Thyroid gland (tissue), 4 donors: Measurements from ENCODE around the gene OSGIN1. TPM values are rescaled to one million over a fixed set of nuclear protein-coding genes. Genes with fewer than 3 reads are reported as not detected.
A peak's percentile ranks its signal among the peaks of the same experiment; 100 is the strongest.

Source experiments
- DNase-seq, 2 donors: peaks; one replicate each; pipeline ENCODE4 v3.0.0-alpha.2; 2019
- H3K27ac ChIP-seq, 3 donors: fragments of 200-600 bp; sonication (generic); 1 replicate in 2 of 3; 2 replicates in 1 of 3; pipeline ENCODE4 v1.5.1; 2016 to 2019; ENCODE audit warnings: mild to moderate bottlenecking in 1 of 3, moderate library complexity in 1 of 3
- H3K27me3 ChIP-seq: fragments of 200-600 bp; sonication (generic); one replicate; pipeline ENCODE4 v1.5.1; 2019
- H3K36me3 ChIP-seq, 2 donors: fragments of 200-600 bp; sonication (generic); one replicate each; pipeline ENCODE4 v1.5.1; 2016 to 2019
- H3K4me1 ChIP-seq, 2 donors: fragments of 200-600 bp; sonication (generic); one replicate each; pipeline ENCODE4 v1.5.1; 2017 to 2019
- H3K4me3 ChIP-seq, 3 donors: fragments of 200-600 bp; sonication (generic); replicated peaks in 1 of 3; 1 replicate in 2 of 3; 2 replicates in 1 of 3; pipeline ENCODE4 v1.5.1; 2016; ENCODE audit warnings: mild to moderate bottlenecking in 1 of 3
- H3K9me3 ChIP-seq: fragments of 200-600 bp; sonication (generic); one replicate; pipeline ENCODE4 v1.5.1; 2017
- CTCF ChIP-seq, 6 experiments: fragments of 200-600 bp in 3 of 6; fragments of 450-650 bp in 3 of 6; sonication (generic) in 3 of 6; IDR thresholded peaks; one replicate each; pipeline ENCODE4 v1.5.1; 2016 to 2019; ENCODE audit warnings: antibody characterized with exemption in 6 of 6, mild to moderate bottlenecking in 2 of 6, inconsistent platforms in 1 of 6, moderate library complexity in 1 of 6
- POLR2A ChIP-seq, 2 donors: fragments of 450-650 bp; IDR thresholded peaks; one replicate each; pipeline ENCODE4 v1.6.1; 2017; ENCODE audit warnings: antibody characterized with exemption in 2 of 2, mild to moderate bottlenecking in 2 of 2, moderate library complexity in 1 of 2
- WGBS, 2 donors: methylation state at CpG; one replicate each; pipeline ENCODE4 v1.1.5; 2017; 5-methylcytosine and 5-hydroxymethylcytosine counted together
- intact Hi-C: fragments of 100-400 bp; cut with DNase I; formaldehyde crosslinking; loops from one replicate; pipeline ENCODE4 v1.15.1; 2023
- total RNA-seq, 4 donors: library from RNA; depleted of rRNA; stranded (reverse); fragments of >200 nt; gene quantifications; one replicate each; pipeline ENCODE4 v1.2.3, GENCODE V29; 2016

OSGIN1 gene
- total RNA-seq, 4 donors from 2014 or later: 14.5 to 53.5 (median 31.9) TPM

- Histone ChIP-seq H3K9me3 (no peaks in the 10 kb centered on the region), H3K27ac (no peak overlapping the region), H3K36me3 (no peaks in the 10 kb centered on the region), H3K27me3 (no peaks in the 10 kb centered on the region), H3K4me1 (peaks cover 8 to 10% of the 10 kb centered on the region in 2 donors), H3K4me3 (no peak overlapping the region)
- no peak for TF ChIP-seq CTCF (IDR thresholded peaks at IDR 0.05)
- TF ChIP-seq POLR2A (IDR thresholded peaks at IDR 0.05): no peak
- DNase-seq: no peak
- 91 to 95% methylated on average over 11 of the region's 11 CpGs for WGBS, 2 donors
- intact Hi-C loops: no loop called here
These were observed 37.5 kb downstream of the OSGIN1 start for GRCh38 chr16:83990492-83990891.

GRCh38 chr16:83992624-83993023 is 39.6 kb downstream of the OSGIN1 start:
- Histone ChIP-seq H3K9me3 (no peaks in the 10 kb centered on the region), H3K36me3 (no peaks in the 10 kb centered on the region), H3K27ac (no peak overlapping the region), H3K4me1 (peaks cover 8 to 10% of the 10 kb centered on the region in 2 donors), H3K27me3 (no peaks in the 10 kb centered on the region), H3K4me3 (no peak overlapping the region)
- WGBS, 2 donors: 69 to 73% methylated on average over 6 of the region's 6 CpGs
- DNase-seq: peak; percentile 64 to 75
- intact Hi-C loops: no loop called here
- TF ChIP-seq POLR2A (IDR thresholded peaks at IDR 0.05) (no peak), CTCF (IDR thresholded peaks at IDR 0.05) (no peak)

GRCh38 chr16:83994087-83994486 is 41.0 kb downstream of the OSGIN1 start:
- no peaks in the 10 kb centered on the region for H3K9me3 ChIP-seq
- peaks cover 8 to 10% of the 10 kb centered on the region in 2 donors for H3K4me1 ChIP-seq
- no peak overlapping the region for H3K27ac ChIP-seq
- H3K36me3 ChIP-seq: no peaks in the 10 kb centered on the region
- intact Hi-C loops: no loop called here
- 81 to 92% methylated on average over 3 to 7 of the region's 8 CpGs for WGBS, 2 donors
- no peak overlapping the region for H3K4me3 ChIP-seq
- no peaks in the 10 kb centered on the region for H3K27me3 ChIP-seq
- no peak for DNase-seq
- TF ChIP-seq CTCF (IDR thresholded peaks at IDR 0.05): no peak
- TF ChIP-seq POLR2A (IDR thresholded peaks at IDR 0.05): no peak

- intact Hi-C loops: no loop called here
- H3K4me1 ChIP-seq: peaks cover 8 to 10% of the 10 kb centered on the region in 2 donors
- DNase-seq: no peak
- H3K9me3 ChIP-seq: no peaks in the 10 kb centered on the region
- TF ChIP-seq CTCF (IDR thresholded peaks at IDR 0.05) (no peak), POLR2A (IDR thresholded peaks at IDR 0.05) (no peak)
- 80 to 87% methylated on average over 13 of the region's 13 CpGs for WGBS, 2 donors
- H3K4me3 ChIP-seq: no peak overlapping the region
- no peaks in the 10 kb centered on the region for H3K27me3 ChIP-seq
- no peak overlapping the region for H3K27ac ChIP-seq
- H3K36me3 ChIP-seq: no peaks in the 10 kb centered on the region
These were observed 41.7 kb downstream of the OSGIN1 start for GRCh38 chr16:83994703-83995102.

GRCh38 chr16:83995754-83996153 is 42.7 kb downstream of the OSGIN1 start:
- TF ChIP-seq CTCF (IDR thresholded peaks at IDR 0.05): no peak
- no peak for TF ChIP-seq POLR2A (IDR thresholded peaks at IDR 0.05)
- Histone ChIP-seq H3K9me3 (no peaks in the 10 kb centered on the region), H3K36me3 (no peaks in the 10 kb centered on the region), H3K27me3 (no peaks in the 10 kb centered on the region), H3K4me3 (no peak overlapping the region), H3K4me1 (peaks cover 8 to 10% of the 10 kb centered on the region in 2 donors), H3K27ac (no peak overlapping the region)
- DNase-seq: peak; percentile 38 to 48
- intact Hi-C loops: no loop called here
- WGBS, 2 donors: 15 to 24% methylated on average over 12 to 17 of the region's 21 CpGs
